ENCODE results near the gene GDPD5.

Gene GDPD5

GRCh38 chr11:75525433-75526191, at the start of gene GDPD5:
TSS of gene GDPD5 (minus strand) at chr11:75525941. CDS start at chr11:75477735, 48,206 bp downstream.
- ATAC-seq (ENCODE audit: insufficient read depth, low read depth): peak; percentile 90
- Histone ChIP-seq H3K27me3 (ENCODE audit: insufficient read depth, low read length, poor library complexity) (peaks cover 10% of the 10 kb centered on the region), H3K4me3 (ENCODE audit: low read depth in 1 of 2, low read length in 2 of 2) (peak within 1 kb of the TSS; percentile 41 to 68; a peak in 3 of 4 replicates), H3K4me2 (ENCODE audit: insufficient read depth, low read length) (peak within 1 kb of the TSS; percentile 93), H3K27ac (ENCODE audit: low read length) (peak within 1 kb of the TSS; percentile 62), H2AFZ (ENCODE audit: low read depth, low read length) (peak within 1 kb of the TSS; percentile 77), H3K9me3 (ENCODE audit: insufficient read depth, low read length, severe bottlenecking) (no peaks in the 10 kb centered on the region), H3K4me1 (ENCODE audit: insufficient read depth, low read length) (peaks cover 25% of the 10 kb centered on the region), H3K79me2 (ENCODE audit: insufficient read depth, low read length) (no peaks in the 10 kb centered on the region), H3K36me3 (ENCODE audit: insufficient read depth, low read length) (no peaks in the 10 kb centered on the region), H4K20me1 (ENCODE audit: insufficient read depth, low read length) (peaks cover 7% of the 10 kb centered on the region), H3K9ac (ENCODE audit: low read depth, low read length) (peak within 1 kb of the TSS; percentile 57)
- TF ChIP-seq EZH2 (IDR thresholded peaks at IDR 0.05; ENCODE audit: borderline replicate concordance, low read depth, low read length, severe bottlenecking): no peak
- peak; percentile 76 for TF ChIP-seq CTCF (IDR thresholded peaks at IDR 0.05; ENCODE audit: borderline replicate concordance, extremely low read depth, low read length, poor library complexity, severe bottlenecking)
- DNase-seq: peak; percentile 94

GRCh38 chr11:75574698-75575602, 49.2 kb upstream of the GDPD5 start:
- Histone ChIP-seq H3K4me3 (ENCODE audit: low read depth in 1 of 2, low read length in 2 of 2) (no peak overlapping the region), H3K4me2 (ENCODE audit: insufficient read depth, low read length) (no peak overlapping the region), H4K20me1 (ENCODE audit: insufficient read depth, low read length) (no peaks in the 10 kb centered on the region), H3K36me3 (ENCODE audit: insufficient read depth, low read length) (peaks cover 31% of the 10 kb centered on the region), H3K27me3 (ENCODE audit: insufficient read depth, low read length, poor library complexity) (peaks cover 7% of the 10 kb centered on the region), H3K9me3 (ENCODE audit: insufficient read depth, low read length, severe bottlenecking) (no peaks in the 10 kb centered on the region), H3K27ac (ENCODE audit: low read length) (no peak overlapping the region), H3K4me1 (ENCODE audit: insufficient read depth, low read length) (no peaks in the 10 kb centered on the region), H2AFZ (ENCODE audit: low read depth, low read length) (no peak overlapping the region), H3K79me2 (ENCODE audit: insufficient read depth, low read length) (no peaks in the 10 kb centered on the region), H3K9ac (ENCODE audit: low read depth, low read length) (no peak overlapping the region)
- ATAC-seq (ENCODE audit: insufficient read depth, low read depth): no peak
- TF ChIP-seq EZH2 (IDR thresholded peaks at IDR 0.05; ENCODE audit: borderline replicate concordance, low read depth, low read length, severe bottlenecking) (no peak), CTCF (IDR thresholded peaks at IDR 0.05; ENCODE audit: borderline replicate concordance, extremely low read depth, low read length, poor library complexity, severe bottlenecking) (peak; percentile 8)
- DNase-seq: no peak

GRCh38 chr11:75572744-75573143, 47.0 kb upstream of the GDPD5 start:
- Histone ChIP-seq H3K9me3 (ENCODE audit: insufficient read depth, low read length, severe bottlenecking) (no peaks in the 10 kb centered on the region), H2AFZ (ENCODE audit: low read depth, low read length) (no peak overlapping the region), H3K4me1 (ENCODE audit: insufficient read depth, low read length) (no peaks in the 10 kb centered on the region), H3K4me3 (ENCODE audit: low read depth in 1 of 2, low read length in 2 of 2) (no peak overlapping the region), H3K9ac (ENCODE audit: low read depth, low read length) (no peak overlapping the region), H3K27ac (ENCODE audit: low read length) (no peak overlapping the region), H4K20me1 (ENCODE audit: insufficient read depth, low read length) (no peaks in the 10 kb centered on the region), H3K27me3 (ENCODE audit: insufficient read depth, low read length, poor library complexity) (no peaks in the 10 kb centered on the region), H3K79me2 (ENCODE audit: insufficient read depth, low read length) (no peaks in the 10 kb centered on the region), H3K36me3 (ENCODE audit: insufficient read depth, low read length) (peaks cover 50% of the 10 kb centered on the region), H3K4me2 (ENCODE audit: insufficient read depth, low read length) (no peak overlapping the region)
- TF ChIP-seq CTCF (IDR thresholded peaks at IDR 0.05; ENCODE audit: borderline replicate concordance, extremely low read depth, low read length, poor library complexity, severe bottlenecking) (no peak), EZH2 (IDR thresholded peaks at IDR 0.05; ENCODE audit: borderline replicate concordance, low read depth, low read length, severe bottlenecking) (no peak)
- DNase-seq: no peak
- no peak for ATAC-seq (ENCODE audit: insufficient read depth, low read depth)
